ENCODE data around the gene TXNRD3. TPM values are rescaled to one million over a fixed set of nuclear protein-coding genes. Genes with fewer than 3 reads are reported as not detected.

TXNRD3 gene
- total RNA-seq, 1 donor from 2014 or later: 10.3 TPM

- Histone ChIP-seq H3K36me3 (no peaks in the 10 kb centered on the region), H3K4me3 (no peak overlapping the region), H3K4me1 (no peaks in the 10 kb centered on the region), H3K27ac (no peak overlapping the region), H3K9me3 (no peaks in the 10 kb centered on the region), H3K27me3 (peaks cover 7% of the 10 kb centered on the region)
- DNase-seq (no peak), ATAC-seq (no peak)
- TF ChIP-seq CTCF (IDR thresholded peaks at IDR 0.05): no peak
- intact Hi-C loops (cut with DNase I): no loop called here
Measured at GRCh38 chr3:126692858-126693257, 37.9 kb upstream of the TXNRD3 start.

GRCh38 chr3:126691765-126692164, 36.8 kb upstream of the TXNRD3 start:
- DNase-seq (no peak), ATAC-seq (no peak)
- no peaks in the 10 kb centered on the region for H3K9me3 ChIP-seq
- H3K36me3 ChIP-seq: no peaks in the 10 kb centered on the region
- H3K4me3 ChIP-seq: no peak overlapping the region
- TF ChIP-seq CTCF (IDR thresholded peaks at IDR 0.05): no peak
- intact Hi-C loops (cut with DNase I): no loop called here
- H3K27me3 ChIP-seq: peaks cover 7% of the 10 kb centered on the region
- H3K4me1 ChIP-seq: no peaks in the 10 kb centered on the region
- H3K27ac ChIP-seq: no peak overlapping the region

GRCh38 chr3:126685493-126685892, 30.6 kb upstream of the TXNRD3 start:
- H3K36me3 ChIP-seq: no peaks in the 10 kb centered on the region
- no peak overlapping the region for H3K27ac ChIP-seq
- ATAC-seq (no peak), DNase-seq (no peak)
- no peaks in the 10 kb centered on the region for H3K27me3 ChIP-seq
- intact Hi-C loops (cut with DNase I): no loop called here
- no peaks in the 10 kb centered on the region for H3K4me1 ChIP-seq
- no peak for TF ChIP-seq CTCF (IDR thresholded peaks at IDR 0.05)
- H3K4me3 ChIP-seq: no peak overlapping the region
- H3K9me3 ChIP-seq: no peaks in the 10 kb centered on the region

GRCh38 chr3:126685021-126685420, 30.1 kb upstream of the TXNRD3 start:
- Histone ChIP-seq H3K4me1 (no peaks in the 10 kb centered on the region), H3K9me3 (no peaks in the 10 kb centered on the region), H3K4me3 (no peak overlapping the region), H3K27me3 (no peaks in the 10 kb centered on the region), H3K27ac (no peak overlapping the region), H3K36me3 (no peaks in the 10 kb centered on the region)
- no peak for TF ChIP-seq CTCF (IDR thresholded peaks at IDR 0.05)
- DNase-seq: no peak
- intact Hi-C loops (cut with DNase I): no loop called here
- ATAC-seq: peak; percentile 31

GRCh38 chr3:126684218-126684751, 29.4 kb upstream of the TXNRD3 start:
- no peak for TF ChIP-seq CTCF (IDR thresholded peaks at IDR 0.05)
- DNase-seq (no peak), ATAC-seq (no peak)
- H3K4me1 ChIP-seq: no peaks in the 10 kb centered on the region
- intact Hi-C loops (cut with DNase I): loop anchor here (5.0 kb wide), 1 partner anchor 863 kb away; no protein-coding TSS in a partner anchor
- H3K27ac ChIP-seq: no peak overlapping the region
- no peak overlapping the region for H3K4me3 ChIP-seq
- no peaks in the 10 kb centered on the region for H3K36me3 ChIP-seq
- no peaks in the 10 kb centered on the region for H3K9me3 ChIP-seq
- H3K27me3 ChIP-seq: no peaks in the 10 kb centered on the region

- peaks cover 4% of the 10 kb centered on the region for H3K4me1 ChIP-seq
- DNase-seq: no peak
- no peaks in the 10 kb centered on the region for H3K9me3 ChIP-seq
- no peak for TF ChIP-seq CTCF (IDR thresholded peaks at IDR 0.05)
- H3K27me3 ChIP-seq: peaks cover 5% of the 10 kb centered on the region
- intact Hi-C loops (cut with DNase I): loop anchor here (5.0 kb wide), 1 partner anchor 864 kb away; no protein-coding TSS in a partner anchor
- H3K27ac ChIP-seq: no peak overlapping the region
- ATAC-seq: no peak
- no peaks in the 10 kb centered on the region for H3K36me3 ChIP-seq
- no peak overlapping the region for H3K4me3 ChIP-seq
Measured at GRCh38 chr3:126683069-126683468, 28.1 kb upstream of the TXNRD3 start.

Measured in upper lobe of right lung (tissue), 1 donor.